ENCODE data around the gene TM9SF1.
"Not testable (repeated sequence)": the region's sequence is repeated elsewhere in the genome, so short reads cannot be mapped to it uniquely, and the experiment has no call there.

TM9SF1 gene

GRCh38 chr14:24226473-24226872, 31.2 kb upstream of the TM9SF1 start:
- DNase-seq (ENCODE audit: low spot score), result no peak

GRCh38 chr14:24224618-24225071, 29.4 kb upstream of the TM9SF1 start:
- DNase-seq (ENCODE audit: low spot score), result peak; percentile 70

GRCh38 chr14:24222987-24223386, 27.7 kb upstream of the TM9SF1 start:
- DNase-seq (ENCODE audit: low spot score), result not testable (repeated sequence)

GRCh38 chr14:24219521-24219920, 24.3 kb upstream of the TM9SF1 start:
- no peak for DNase-seq (ENCODE audit: low spot score)

- DNase-seq (ENCODE audit: low spot score), result no peak
Observed at GRCh38 chr14:24219080-24219479, 23.8 kb upstream of the TM9SF1 start.

- not testable (repeated sequence) for DNase-seq (ENCODE audit: low spot score)
Observed at GRCh38 chr14:24216876-24217275, 21.6 kb upstream of the TM9SF1 start.

- DNase-seq (ENCODE audit: low spot score), result no peak
Observed at GRCh38 chr14:24216345-24216699, 21.1 kb upstream of the TM9SF1 start.

- DNase-seq (ENCODE audit: low spot score), result peak; percentile 92
Observed at GRCh38 chr14:24215495-24216344, 20.5 kb upstream of the TM9SF1 start, which contains the start of gene MDP1. MDP1 (minus strand) TSS chr14:24216066; CDS start chr14:24215955, 111 bp downstream.

GRCh38 chr14:24213866-24214662, 18.8 kb upstream of the TM9SF1 start:
- no peak for DNase-seq (ENCODE audit: low spot score)

- peak; percentile 98 for DNase-seq (ENCODE audit: low spot score)
Observed at GRCh38 chr14:24212924-24213865, 18.0 kb upstream of the TM9SF1 start, which contains the start of gene CHMP4A. CHMP4A (minus strand) TSS chr14:24213488; CDS start chr14:24213439, 49 bp downstream.

GRCh38 chr14:24211311-24211710, 16.1 kb upstream of the TM9SF1 start:
- no peak for DNase-seq (ENCODE audit: low spot score)

GRCh38 chr14:24207625-24208024, 12.4 kb upstream of the TM9SF1 start:
- no peak for DNase-seq (ENCODE audit: low spot score)

- DNase-seq (ENCODE audit: low spot score), result no peak
Observed at GRCh38 chr14:24207104-24207551, 11.9 kb upstream of the TM9SF1 start.

GRCh38 chr14:24206260-24207103, 11.2 kb upstream of the TM9SF1 start:
- DNase-seq (ENCODE audit: low spot score), result no peak

GRCh38 chr14:24204163-24205146, 9.2 kb upstream of the TM9SF1 start:
- no peak for DNase-seq (ENCODE audit: low spot score)

GRCh38 chr14:24203249-24203886, 8.1 kb upstream of the TM9SF1 start:
- not testable (repeated sequence) for DNase-seq (ENCODE audit: low spot score)

GRCh38 chr14:24202538-24202937, 7.3 kb upstream of the TM9SF1 start:
- not testable (repeated sequence) for DNase-seq (ENCODE audit: low spot score)

GRCh38 chr14:24198814-24199524, 3.7 kb upstream of the TM9SF1 start:
- no peak for DNase-seq (ENCODE audit: low spot score)
